Uterus (tissue), 4 donors: Measurements from ENCODE around the gene CENPF. TPM values are rescaled to one million over a fixed set of nuclear protein-coding genes. Genes with fewer than 3 reads are reported as not detected.
"Not testable (repeated sequence)": the region's sequence is repeated elsewhere in the genome, so short reads cannot be mapped to it uniquely, and the experiment has no call there.

Experiments
- DNase-seq, 2 donors: peaks; one replicate each; pipeline ENCODE4 v3.0.0-alpha.2; 2019 to 2020
- H3K27ac ChIP-seq, 2 donors: fragments of 200-600 bp; sonication (generic); 1 replicate in 1 of 2; 2 replicates in 1 of 2; pipeline ENCODE4 v1.5.1; 2016 to 2018
- H3K27me3 ChIP-seq, 2 donors: fragments of 200-600 bp; sonication (generic); one replicate each; pipeline ENCODE4 v1.5.1; 2018 to 2019; ENCODE audit warnings: control low read depth in 1 of 2
- H3K36me3 ChIP-seq, 2 donors: fragments of 200-600 bp; sonication (generic); one replicate each; pipeline ENCODE4 v1.5.1; 2019; ENCODE audit warnings: control low read depth in 1 of 2
- H3K4me1 ChIP-seq, 2 donors: fragments of 200-600 bp; sonication (generic); one replicate each; pipeline ENCODE4 v1.5.1; 2018 to 2019; ENCODE audit warnings: control low read depth in 1 of 2
- H3K4me3 ChIP-seq, 2 donors: fragments of 200-600 bp; sonication (generic); 1 replicate in 1 of 2; 2 replicates in 1 of 2; pipeline ENCODE4 v1.5.1; 2018 to 2019; ENCODE audit warnings: mild to moderate bottlenecking in 1 of 2
- H3K9me3 ChIP-seq, 2 donors: fragments of 200-600 bp; sonication (generic); one replicate each; pipeline ENCODE4 v1.5.1; 2019; ENCODE audit warnings: control low read depth in 1 of 2
- CTCF ChIP-seq, 4 experiments: fragments of 200-600 bp in 2 of 4; fragments of 450-650 bp in 2 of 4; sonication (generic) in 2 of 4; IDR thresholded peaks; one replicate each; pipeline ENCODE4 v1.5.1; 2016 to 2019; ENCODE audit warnings: antibody characterized with exemption in 4 of 4, mild to moderate bottlenecking in 2 of 4, moderate library complexity in 1 of 4
- POLR2A ChIP-seq, 2 donors: fragments of 450-650 bp; IDR thresholded peaks; one replicate each; pipeline ENCODE4 v1.6.1; 2016; ENCODE audit warnings: antibody characterized with exemption in 2 of 2, mild to moderate bottlenecking in 1 of 2, moderate library complexity in 1 of 2
- intact Hi-C: fragments of 100-400 bp; cut with DNase I; formaldehyde crosslinking; loops from one replicate; pipeline ENCODE4 v1.15.1; 2023; ENCODE audit warnings: low total_unique reads
- total RNA-seq, 4 donors: library from RNA; depleted of rRNA in 3 of 4; stranded (reverse); fragments of >200 nt in 3 of 4; gene quantifications; one replicate each; pipeline versions ENCODE4 v1.1.0 to v1.2.4, GENCODE V29; 2014 to 2023
- donor health status: DM: yes; HTN: yes; CAD: no.

Gene CENPF
- total RNA-seq, 4 donors from 2014 or later: under 0.01 to 41.2 (median 5.7) TPM

GRCh38 chr1:214609692-214610091 is 6.7 kb downstream of the CENPF start:
- TF ChIP-seq POLR2A (IDR thresholded peaks at IDR 0.05) (no peak), CTCF (IDR thresholded peaks at IDR 0.05) (no peak)

GRCh38 chr1:214610136-214610535 is 7.1 kb downstream of the CENPF start:
- H3K27me3 ChIP-seq, H3K27ac ChIP-seq, DNase-seq, intact Hi-C loops, H3K4me3 ChIP-seq, H3K36me3 ChIP-seq, H3K4me1 ChIP-seq, H3K9me3 ChIP-seq: not testable (repeated sequence)

More at GRCh38 chr1:214609692-214610091, 6.7 kb downstream of the CENPF start:
- Histone ChIP-seq H3K4me3 (no peak overlapping the region), H3K9me3 (no peaks in the 10 kb centered on the region), H3K27ac (no peak overlapping the region), H3K4me1 (no peaks in the 10 kb centered on the region), H3K27me3 (no peaks in the 10 kb centered on the region), H3K36me3 (no peaks in the 10 kb centered on the region)
- DNase-seq: no peak
- intact Hi-C loops: no loop called here

GRCh38 chr1:214615109-214615508 is 12.1 kb downstream of the CENPF start:
- no peak overlapping the region for H3K4me3 ChIP-seq
- intact Hi-C loops: no loop called here
- H3K4me1 ChIP-seq: no peaks in the 10 kb centered on the region
- no peaks in the 10 kb centered on the region for H3K27me3 ChIP-seq
- H3K36me3 ChIP-seq: no peaks in the 10 kb centered on the region
- TF ChIP-seq CTCF (IDR thresholded peaks at IDR 0.05): no peak
- TF ChIP-seq POLR2A (IDR thresholded peaks at IDR 0.05): no peak
- H3K27ac ChIP-seq: no peak overlapping the region
- H3K9me3 ChIP-seq: no peaks in the 10 kb centered on the region
- no peak for DNase-seq

- DNase-seq: no peak
- H3K9me3 ChIP-seq: no peaks in the 10 kb centered on the region
- no peak overlapping the region for H3K27ac ChIP-seq
- H3K4me3 ChIP-seq: no peak overlapping the region
- H3K27me3 ChIP-seq: no peaks in the 10 kb centered on the region
- H3K36me3 ChIP-seq: no peaks in the 10 kb centered on the region
- TF ChIP-seq POLR2A (IDR thresholded peaks at IDR 0.05) (no peak), CTCF (IDR thresholded peaks at IDR 0.05) (no peak)
- H3K4me1 ChIP-seq: no peaks in the 10 kb centered on the region
- intact Hi-C loops: no loop called here
These were observed 12.9 kb downstream of the CENPF start for GRCh38 chr1:214615871-214616270.

- no peak for DNase-seq
- no peak overlapping the region for H3K4me3 ChIP-seq
- H3K9me3 ChIP-seq: no peaks in the 10 kb centered on the region
- no peaks in the 10 kb centered on the region for H3K27me3 ChIP-seq
- H3K27ac ChIP-seq: no peak overlapping the region
- TF ChIP-seq CTCF (IDR thresholded peaks at IDR 0.05) (no peak), POLR2A (IDR thresholded peaks at IDR 0.05) (no peak)
- H3K4me1 ChIP-seq: no peaks in the 10 kb centered on the region
- intact Hi-C loops: no loop called here
- no peaks in the 10 kb centered on the region for H3K36me3 ChIP-seq
These were observed 14.3 kb downstream of the CENPF start for GRCh38 chr1:214617246-214617645.

- Histone ChIP-seq H3K9me3 (no peaks in the 10 kb centered on the region), H3K4me1 (no peaks in the 10 kb centered on the region), H3K27me3 (no peaks in the 10 kb centered on the region), H3K36me3 (no peaks in the 10 kb centered on the region), H3K27ac (no peak overlapping the region), H3K4me3 (no peak overlapping the region)
- TF ChIP-seq POLR2A (IDR thresholded peaks at IDR 0.05) (no peak), CTCF (IDR thresholded peaks at IDR 0.05) (no peak)
- intact Hi-C loops: no loop called here
- DNase-seq: no peak
These were observed 14.8 kb downstream of the CENPF start for GRCh38 chr1:214617843-214618242.
